Fibroblast of lung (primary cell): ENCODE results near the gene MIA2.

Experiments used
- EZH2 ChIP-seq: IDR thresholded peaks from 2 replicates; pipeline ENCODE4 v1.5.1; 2012; ENCODE audit warnings: low read length, control low read depth, mild to moderate bottlenecking; ENCODE audit errors: missing control alignments
- TF ChIP-seq, protein P1 (sequence below), 2 donors: IDR thresholded peaks in 1 of 2; conservative IDR thresholded peaks in 1 of 2; 1 replicate in 1 of 2; 2 replicates in 1 of 2; pipeline ENCODE4 v1.5.1; 2011 to 2012; ENCODE audit warnings: low read length in 2 of 2, control low read depth in 1 of 2, inconsistent platforms in 1 of 2, low read depth in 1 of 2, mild to moderate bottlenecking in 1 of 2

DNA sequence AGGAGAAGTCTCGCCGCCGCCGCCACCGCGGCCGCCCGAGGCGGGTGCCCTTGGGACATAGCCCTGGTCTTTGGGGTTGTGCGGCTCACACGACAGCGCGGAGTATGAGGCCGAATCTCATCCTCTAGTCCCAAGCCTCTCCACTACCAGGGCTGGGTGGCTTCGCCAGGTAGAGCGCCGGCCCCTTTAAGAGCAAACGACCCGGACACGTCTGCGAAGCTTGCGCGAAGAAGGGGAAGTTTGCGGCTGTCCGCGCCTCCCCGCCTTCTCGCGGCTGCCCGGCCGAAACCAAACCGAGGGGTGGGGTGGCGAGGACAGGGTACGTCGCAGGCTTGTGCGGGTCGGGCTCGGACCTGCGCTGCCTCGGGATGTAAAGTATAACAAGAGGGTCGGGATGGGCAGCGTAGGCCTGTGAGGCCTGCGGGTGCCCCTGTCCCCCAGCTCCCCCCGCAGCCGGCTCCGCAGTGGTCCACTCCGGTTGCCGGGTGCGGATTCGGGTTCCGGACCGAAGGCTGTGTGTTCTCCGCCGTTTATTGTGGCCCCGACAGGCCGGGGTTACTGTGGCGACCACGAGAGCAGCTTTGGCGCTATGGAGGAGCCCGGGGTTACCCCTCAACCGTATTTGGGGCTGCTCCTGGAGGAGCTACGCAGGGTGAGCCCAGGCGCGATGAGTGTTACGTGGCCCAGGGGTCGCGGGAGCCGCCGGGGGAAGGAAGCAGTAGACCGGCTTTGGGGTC is 33.3 kb downstream of the MIA2 start:
- TF ChIP-seq, protein P1, sequence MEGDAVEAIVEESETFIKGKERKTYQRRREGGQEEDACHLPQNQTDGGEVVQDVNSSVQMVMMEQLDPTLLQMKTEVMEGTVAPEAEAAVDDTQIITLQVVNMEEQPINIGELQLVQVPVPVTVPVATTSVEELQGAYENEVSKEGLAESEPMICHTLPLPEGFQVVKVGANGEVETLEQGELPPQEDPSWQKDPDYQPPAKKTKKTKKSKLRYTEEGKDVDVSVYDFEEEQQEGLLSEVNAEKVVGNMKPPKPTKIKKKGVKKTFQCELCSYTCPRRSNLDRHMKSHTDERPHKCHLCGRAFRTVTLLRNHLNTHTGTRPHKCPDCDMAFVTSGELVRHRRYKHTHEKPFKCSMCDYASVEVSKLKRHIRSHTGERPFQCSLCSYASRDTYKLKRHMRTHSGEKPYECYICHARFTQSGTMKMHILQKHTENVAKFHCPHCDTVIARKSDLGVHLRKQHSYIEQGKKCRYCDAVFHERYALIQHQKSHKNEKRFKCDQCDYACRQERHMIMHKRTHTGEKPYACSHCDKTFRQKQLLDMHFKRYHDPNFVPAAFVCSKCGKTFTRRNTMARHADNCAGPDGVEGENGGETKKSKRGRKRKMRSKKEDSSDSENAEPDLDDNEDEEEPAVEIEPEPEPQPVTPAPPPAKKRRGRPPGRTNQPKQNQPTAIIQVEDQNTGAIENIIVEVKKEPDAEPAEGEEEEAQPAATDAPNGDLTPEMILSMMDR (conservative IDR thresholded peaks at IDR 0.05 in 1 of 2, IDR thresholded peaks at IDR 0.05 in 1 of 2; ENCODE audit: low read depth in 1 of 2, low read length in 2 of 2) = no peak
- TF ChIP-seq EZH2 = no peak
